Caco-2 (cell line): Measurements from ENCODE around the gene GHITM. TPM values are rescaled to one million over a fixed set of nuclear protein-coding genes. Genes with fewer than 3 reads are reported as not detected.

Experiments
- BruUV-seq: library from RNA; stranded (reverse); fragments of 400-500 nt; replicated peaks from 2 replicates; lab custom pipeline; 2021; lab: Mats Ljungman, UMichigan
- CTCF ChIA-PET: fragments of 300-600 bp; sonication (Branson Sonifier 250); formaldehyde crosslinking; loops from one replicate; lab custom pipeline; 2022; ENCODE audit warnings: antibody characterized with exemption; lab: Charles Lee
- POLR2A ChIA-PET: fragments of 300-600 bp; sonication (Branson Sonifier 250); formaldehyde crosslinking; loops from one replicate; lab custom pipeline; 2022; ENCODE audit warnings: antibody characterized with exemption; lab: Charles Lee
- DNase-seq, 2 experiments: peaks; one replicate each; pipeline versions ENCODE4 v3.0.0 to v3.0.0-alpha.2; 2020 to 2022
- H3K27me3 ChIP-seq: replicated peaks from 2 replicates; pipeline ENCODE4 v1.6.0; 2011; ENCODE audit warnings: low read length; ENCODE audit not compliant: control insufficient read depth, insufficient read depth
- H3K36me3 ChIP-seq: 2 replicates; pipeline ENCODE4 v1.5.1; 2011; ENCODE audit warnings: low read length; ENCODE audit not compliant: control insufficient read depth, insufficient read depth
- H3K4me1 ChIP-seq: fragments of 250-450 bp; sonication (Bioruptor Pico); 2 replicates; pipeline ENCODE4 v1.5.1; 2020; ENCODE audit warnings: mild to moderate bottlenecking
- H3K4me3 ChIP-seq: 2 replicates; pipeline ENCODE4 v1.5.1; 2011; ENCODE audit warnings: low read depth, mild to moderate bottlenecking, control low read depth, low read length
- H3K9me3 ChIP-seq: fragments of 250-450 bp; sonication (Bioruptor Pico); 2 replicates; pipeline ENCODE4 v1.5.1; 2020; ENCODE audit warnings: mild to moderate bottlenecking, moderate library complexity
- H3K27ac Mint-ChIP-seq: one replicate; pipeline ENCODE4 v1.8.0; 2022; ENCODE audit warnings: mixed read lengths; ENCODE audit not compliant: unreplicated experiment
- H3K27me3 Mint-ChIP-seq: one replicate; pipeline ENCODE4 v1.8.0; 2022; ENCODE audit warnings: mixed read lengths; ENCODE audit not compliant: insufficient read depth, unreplicated experiment
- H3K36me3 Mint-ChIP-seq: one replicate; pipeline ENCODE4 v1.8.0; 2022; ENCODE audit warnings: mild to moderate bottlenecking, mixed read lengths; ENCODE audit not compliant: insufficient read depth, unreplicated experiment
- H3K4me1 Mint-ChIP-seq: one replicate; pipeline ENCODE4 v1.8.0; 2022; ENCODE audit warnings: low read depth, mixed read lengths; ENCODE audit not compliant: unreplicated experiment
- H3K4me3 Mint-ChIP-seq: one replicate; pipeline ENCODE4 v1.8.0; 2022; ENCODE audit warnings: mild to moderate bottlenecking, moderate library complexity, mixed read lengths; ENCODE audit not compliant: unreplicated experiment
- H3K9me3 Mint-ChIP-seq: one replicate; pipeline ENCODE4 v1.8.0; 2022; ENCODE audit warnings: mixed read lengths; ENCODE audit not compliant: unreplicated experiment
- CTCF ChIP-seq, 2 experiments: fragments of 200-600 bp in 1 of 2; IDR thresholded peaks; 1 replicate in 1 of 2; 2 replicates in 1 of 2; pipeline versions ENCODE4 v1.5.1 to v1.8.0; 2011 to 2022; ENCODE audit warnings: antibody characterized with exemption in 1 of 2, control low read depth in 1 of 2, inconsistent platforms in 1 of 2, low read depth in 1 of 2, low read length in 1 of 2, mild to moderate bottlenecking in 1 of 2, moderate library complexity in 1 of 2; ENCODE audit not compliant: insufficient read depth in 1 of 2, severe bottlenecking in 1 of 2, unreplicated experiment in 1 of 2
- intact Hi-C: fragments of 100-400 bp; cut with micrococcal nuclease; formaldehyde crosslinking; loops from one replicate; pipeline ENCODE4 v1.10.0; 2022; ENCODE audit not compliant: unreplicated experiment
- total RNA-seq: library from RNA; stranded (reverse); gene quantifications from 2 replicates; pipeline ENCODE4 v1.2.3, GENCODE V29; 2022

GHITM gene
- total RNA-seq, 1 experiment from 2014 or later = 255 TPM

GRCh38 chr10:84138478-84139125 lies 707 bp upstream of the GHITM start:
- intact Hi-C loops = no loop called here
- POLR2A ChIA-PET = interaction anchor here (0.6 kb wide), 1 partner anchor 112 kb away, joined by 7 read pairs; no protein-coding TSS in a partner anchor

GRCh38 chr10:84140036-84140379 lies 699 bp downstream of the GHITM start:
- DNase-seq = peak; percentile 45 to 56
- Mint-ChIP-seq H3K27me3 (no peaks in the 10 kb centered on the region), H3K9me3 (peaks cover 8% of the 10 kb centered on the region), H3K36me3 (peaks cover 48% of the 10 kb centered on the region), H3K27ac (peak overlapping the region; percentile 98), H3K4me3 (peak overlapping the region; percentile 92), H3K4me1 (peaks cover 36% of the 10 kb centered on the region)
- BruUV-seq = TSS peak; percentile 64
- intact Hi-C loops = no loop called here
- Histone ChIP-seq H3K4me1 (peaks cover 26% of the 10 kb centered on the region), H3K4me3 (peak overlapping the region; percentile 89), H3K27me3 (no peaks in the 10 kb centered on the region), H3K36me3 (no peaks in the 10 kb centered on the region; the same call in 1 of the 2 replicates), H3K9me3 (no peaks in the 10 kb centered on the region)
- peak in 1 of 2 experiments; percentile 3 for TF ChIP-seq CTCF (IDR thresholded peaks at IDR 0.05; ENCODE audit: insufficient read depth in 1 of 2, low read depth in 1 of 2, low read length in 1 of 2, severe bottlenecking in 1 of 2, unreplicated experiment in 1 of 2)
- ChIA-PET CTCF (no interaction called here), POLR2A (interaction anchor here (0.7 kb wide), 1 partner anchor 9 kb away, joined by 3 read pairs; no protein-coding TSS in a partner anchor)

More at GRCh38 chr10:84138478-84139125, 707 bp upstream of the GHITM start:
- CTCF ChIA-PET = no interaction called here
- no peaks in the 10 kb centered on the region; the same call in 1 of the 2 replicates for H3K36me3 ChIP-seq
- Mint-ChIP-seq H3K4me3 (peak overlapping the region; percentile 92), H3K27ac (peak overlapping the region; percentile 98), H3K4me1 (peaks cover 36% of the 10 kb centered on the region), H3K27me3 (no peaks in the 10 kb centered on the region), H3K36me3 (peaks cover 34% of the 10 kb centered on the region), H3K9me3 (peaks cover 8% of the 10 kb centered on the region)
- no peaks in the 10 kb centered on the region for H3K9me3 ChIP-seq
- peak overlapping the region; percentile 37 for H3K4me3 ChIP-seq
- no peak for DNase-seq
- no peak for TF ChIP-seq CTCF (IDR thresholded peaks at IDR 0.05; ENCODE audit: insufficient read depth in 1 of 2, low read depth in 1 of 2, low read length in 1 of 2, severe bottlenecking in 1 of 2, unreplicated experiment in 1 of 2)
- no peaks in the 10 kb centered on the region for H3K27me3 ChIP-seq
- H3K4me1 ChIP-seq = peaks cover 26% of the 10 kb centered on the region
- BruUV-seq = TSS peak; percentile 85

GRCh38 chr10:84147347-84147746 lies 8.0 kb downstream of the GHITM start:
- CTCF ChIA-PET = interaction anchor here (0.5 to 1.1 kb wide), 4 partner anchors 18 to 181 kb away, joined by 3 read pairs; no protein-coding TSS in a partner anchor
- Mint-ChIP-seq H3K27me3 (no peaks in the 10 kb centered on the region), H3K36me3 (peaks cover 76% of the 10 kb centered on the region), H3K4me1 (no peaks in the 10 kb centered on the region), H3K27ac (no peak overlapping the region), H3K4me3 (no peak overlapping the region), H3K9me3 (no peaks in the 10 kb centered on the region)
- intact Hi-C loops = no loop called here
- TF ChIP-seq CTCF (IDR thresholded peaks at IDR 0.05; ENCODE audit: insufficient read depth in 1 of 2, low read depth in 1 of 2, low read length in 1 of 2, severe bottlenecking in 1 of 2, unreplicated experiment in 1 of 2) = no peak
- DNase-seq = no peak
- Histone ChIP-seq H3K36me3 (peaks cover 4% of the 10 kb centered on the region), H3K4me3 (no peak overlapping the region), H3K27me3 (no peaks in the 10 kb centered on the region), H3K4me1 (no peaks in the 10 kb centered on the region), H3K9me3 (no peaks in the 10 kb centered on the region)
- no TSS peak for BruUV-seq
- POLR2A ChIA-PET = no interaction called here
